Fibroblast of upper back skin (primary cell): ENCODE measurements around the gene CASK.

Source experiments
- DNase-seq: peaks from one replicate; pipeline ENCODE4 v3.0.0-alpha.2; 2013

Gene CASK

DNA sequence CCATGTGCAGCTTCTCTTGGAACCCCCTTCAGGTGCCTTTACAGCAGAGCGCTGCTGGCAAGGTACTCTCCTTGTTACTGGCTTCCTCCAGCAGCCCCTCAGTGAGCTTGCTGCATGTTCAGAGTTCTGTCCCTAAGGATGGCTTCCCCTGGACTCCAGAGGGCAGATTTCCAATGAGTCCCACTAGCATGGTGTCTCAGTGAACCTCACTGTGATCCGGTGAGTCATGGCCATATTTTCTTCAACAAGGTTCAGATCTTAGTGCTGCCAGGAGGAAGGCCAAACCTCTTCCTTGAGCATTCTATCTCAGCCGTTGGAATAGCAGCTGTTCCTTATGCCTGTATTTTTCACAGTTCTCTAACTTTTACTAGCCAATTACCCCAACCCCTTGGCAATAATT lies 98.8 kb downstream of the CASK start:
- DNase-seq = peak; percentile 69

DNA sequence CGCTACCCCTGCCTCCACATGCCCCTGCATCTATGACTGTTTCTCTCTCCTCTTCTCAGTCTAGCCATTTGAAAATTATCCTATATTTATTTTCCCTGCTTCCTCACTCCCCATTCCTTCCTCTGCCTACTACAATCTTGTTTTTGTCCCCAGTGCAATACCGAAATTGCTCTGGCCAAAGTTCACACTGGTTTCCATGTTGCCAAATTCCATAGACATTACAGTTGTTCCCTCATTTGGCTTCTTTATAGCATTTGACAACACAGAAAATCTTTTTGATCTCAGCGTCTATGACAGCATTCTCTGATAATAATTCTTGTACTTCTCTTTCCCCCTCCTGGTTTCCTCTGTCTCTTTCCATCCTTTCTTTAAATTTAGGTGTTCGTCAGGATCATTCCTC lies 100.0 kb downstream of the CASK start:
- no peak for DNase-seq

GRCh38 chrX:41822892-41823291 lies 100.5 kb downstream of the CASK start:
- no peak for DNase-seq

DNA sequence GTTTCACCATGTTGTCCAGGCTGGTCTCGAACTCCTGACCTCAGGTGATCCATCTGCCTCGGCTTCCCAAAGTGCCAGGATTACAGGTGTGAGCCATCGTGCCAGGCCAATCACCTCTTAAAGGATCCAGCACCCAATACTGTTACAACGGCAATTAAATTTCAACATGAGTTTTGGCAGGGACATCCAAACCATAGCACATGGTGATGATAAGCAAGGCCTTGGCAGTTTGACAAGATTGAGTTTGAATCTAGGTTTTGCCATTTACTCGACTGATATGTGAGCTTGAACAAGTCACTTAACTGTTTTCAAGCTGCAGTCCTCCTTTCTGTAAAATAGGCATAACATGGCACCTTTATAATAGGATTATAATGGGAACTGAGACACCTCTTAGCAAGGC lies 115.3 kb downstream of the CASK start:
- no peak for DNase-seq

DNA sequence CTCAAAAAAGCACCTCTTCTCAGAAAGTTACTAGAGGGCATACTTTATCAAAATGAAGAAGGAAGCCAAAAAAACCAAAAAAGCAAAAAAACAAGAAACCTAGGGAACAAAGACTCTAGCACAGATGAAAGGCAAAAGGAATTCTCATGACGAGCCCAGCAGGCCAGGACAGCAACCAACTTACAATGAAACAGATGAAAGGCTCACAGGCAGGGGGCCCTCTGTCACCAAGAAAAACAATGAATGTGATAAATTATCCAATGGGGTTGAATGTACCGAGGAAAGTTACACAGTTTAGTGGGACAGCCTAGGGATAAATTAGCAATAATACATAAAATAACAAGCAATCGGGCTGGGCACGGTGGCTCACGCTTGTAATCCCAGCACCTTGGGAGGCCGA lies 120.4 kb downstream of the CASK start:
- DNase-seq = no peak

GRCh38 chrX:41799661-41800060 lies 123.7 kb downstream of the CASK start:
- no peak for DNase-seq

DNA sequence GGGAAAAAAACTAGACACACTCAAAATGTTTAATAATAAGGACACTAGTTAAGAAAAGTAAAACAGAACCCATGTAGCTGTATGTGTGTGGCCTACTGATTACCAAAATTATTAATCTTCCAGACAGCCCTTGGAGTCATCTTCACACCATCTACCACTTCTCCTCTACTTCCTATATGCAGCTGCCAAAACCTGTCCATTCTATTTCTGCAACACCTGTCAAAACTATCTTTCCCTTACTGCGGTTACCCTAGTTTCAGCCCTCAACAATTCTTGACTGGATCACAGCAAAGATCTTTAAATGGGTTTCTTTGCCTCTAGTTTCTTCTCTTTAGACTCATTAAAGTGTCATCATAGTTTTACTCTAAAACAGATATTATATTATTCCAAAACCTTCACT lies 126.8 kb downstream of the CASK start:
- no peak for DNase-seq

DNA sequence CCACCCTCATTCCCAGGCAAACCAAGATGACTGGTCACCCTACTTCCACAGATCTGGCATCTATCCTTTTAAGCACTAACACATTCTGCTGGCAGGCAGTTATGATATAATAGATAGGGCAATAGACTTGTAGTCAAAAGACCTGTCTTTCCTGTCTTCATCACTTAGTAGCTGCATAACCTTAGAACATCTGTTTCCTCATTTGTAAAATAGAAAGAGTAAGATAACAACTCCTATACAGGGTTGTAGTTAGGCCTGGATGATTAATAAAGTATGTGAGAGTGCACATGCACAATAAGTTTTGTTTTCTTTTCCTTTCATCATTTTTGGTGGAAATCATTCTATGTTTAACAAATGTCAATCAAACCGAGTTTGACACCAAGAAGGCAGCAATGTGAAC lies 127.3 kb downstream of the CASK start:
- no peak for DNase-seq

DNA sequence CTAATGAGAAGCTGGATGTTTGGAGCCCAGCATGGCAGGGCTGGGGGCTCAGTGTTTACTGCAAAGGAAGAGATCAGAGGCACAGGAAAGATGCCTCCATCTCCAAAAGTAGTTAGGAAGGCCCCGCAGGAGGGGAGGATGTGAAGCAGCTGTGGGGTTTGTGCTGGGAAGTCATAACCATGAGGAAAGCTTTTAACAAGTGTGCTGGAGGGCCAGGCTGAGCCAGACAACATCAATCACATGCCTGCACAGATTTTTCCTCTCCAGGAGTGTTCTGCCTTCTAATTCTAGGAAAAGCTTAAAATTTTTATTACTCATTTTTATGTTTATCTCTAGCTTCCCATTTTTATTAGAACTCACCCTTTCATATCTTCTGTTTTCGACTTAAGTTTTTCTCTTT lies 134.0 kb downstream of the CASK start:
- DNase-seq = peak; percentile 8

DNA sequence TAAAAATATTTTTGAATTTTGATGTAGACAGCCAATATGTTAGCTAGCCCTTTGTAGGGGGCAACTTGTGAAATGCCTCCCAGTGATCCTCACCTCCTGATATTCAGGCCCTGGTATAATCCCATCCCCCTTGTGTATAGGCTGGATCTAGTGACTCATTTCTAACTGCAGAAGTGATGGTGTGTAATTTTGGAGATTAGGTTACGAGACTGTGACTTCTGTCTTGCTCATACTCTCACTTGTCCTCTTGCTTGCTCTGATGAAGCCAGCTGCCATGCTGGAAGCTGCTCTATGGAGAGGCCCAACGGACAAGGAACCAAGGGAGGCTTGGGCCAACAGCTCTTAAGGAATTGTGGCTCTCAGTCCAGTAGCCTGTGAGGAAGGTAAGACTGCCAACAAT lies 137.7 kb downstream of the CASK start:
- DNase-seq = peak; percentile 10

DNA sequence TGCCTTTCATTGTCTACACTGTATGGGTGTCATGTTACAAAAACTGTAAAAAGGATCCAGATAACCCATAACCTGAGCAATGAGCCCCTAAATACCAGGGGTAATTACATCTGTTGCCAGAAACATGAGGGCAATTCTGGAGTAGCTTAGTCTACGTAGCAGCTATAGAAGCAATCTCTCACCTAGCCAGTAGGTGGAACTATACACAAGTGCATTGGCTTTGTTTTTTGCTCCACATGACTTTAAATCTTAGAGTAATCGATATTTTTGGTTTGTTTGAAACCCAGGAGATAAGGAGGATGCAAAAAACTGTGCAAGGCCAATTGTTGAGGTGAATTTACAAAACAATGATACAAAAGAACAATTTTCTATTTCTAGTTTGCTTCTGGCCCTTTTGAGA lies 141.9 kb downstream of the CASK start:
- peak; percentile 23 for DNase-seq

DNA sequence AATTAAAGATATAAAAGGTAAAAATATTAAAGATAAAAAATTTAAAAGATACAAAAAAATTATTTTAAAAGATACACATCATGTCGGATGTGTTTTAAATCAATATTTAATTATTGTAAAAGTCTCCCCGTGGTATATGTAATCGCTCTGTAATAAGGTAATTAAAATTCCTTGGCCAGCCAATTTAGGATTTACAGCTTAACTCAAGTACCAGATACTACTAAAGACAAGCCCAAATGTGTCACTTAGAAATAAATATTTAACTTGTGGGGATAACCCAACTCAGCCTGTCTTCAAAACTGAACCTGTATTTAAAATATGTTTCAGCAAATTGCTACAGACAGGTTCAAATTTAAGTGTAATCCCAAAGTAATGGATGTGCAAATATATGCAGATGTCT lies 143.4 kb downstream of the CASK start:
- DNase-seq = no peak

GRCh38 chrX:41779030-41779564 lies 144.3 kb downstream of the CASK start:
- DNase-seq = peak; percentile 62

GRCh38 chrX:41761702-41762101 lies 161.7 kb downstream of the CASK start:
- no peak for DNase-seq

DNA sequence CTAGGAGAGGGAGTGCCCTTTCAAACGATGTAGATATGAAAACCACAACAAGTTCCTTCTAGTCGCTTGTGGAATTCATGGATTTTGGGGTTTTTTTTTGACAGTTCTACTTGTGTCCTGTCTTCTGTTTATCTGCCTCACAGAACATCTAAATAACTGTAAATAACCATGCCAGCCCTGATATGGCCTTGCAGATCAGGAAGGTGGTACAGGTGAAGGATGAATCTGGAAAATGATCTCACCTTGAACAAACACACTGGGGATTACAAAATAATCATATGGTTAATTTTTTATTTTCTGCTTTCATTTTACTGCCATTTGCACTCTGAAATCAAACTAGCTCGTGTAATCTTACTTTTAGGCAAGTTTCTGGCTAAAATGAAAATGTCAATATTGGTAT lies 162.2 kb downstream of the CASK start:
- no peak for DNase-seq

GRCh38 chrX:41759817-41760216 lies 163.5 kb downstream of the CASK start:
- DNase-seq = peak; percentile 23

DNA sequence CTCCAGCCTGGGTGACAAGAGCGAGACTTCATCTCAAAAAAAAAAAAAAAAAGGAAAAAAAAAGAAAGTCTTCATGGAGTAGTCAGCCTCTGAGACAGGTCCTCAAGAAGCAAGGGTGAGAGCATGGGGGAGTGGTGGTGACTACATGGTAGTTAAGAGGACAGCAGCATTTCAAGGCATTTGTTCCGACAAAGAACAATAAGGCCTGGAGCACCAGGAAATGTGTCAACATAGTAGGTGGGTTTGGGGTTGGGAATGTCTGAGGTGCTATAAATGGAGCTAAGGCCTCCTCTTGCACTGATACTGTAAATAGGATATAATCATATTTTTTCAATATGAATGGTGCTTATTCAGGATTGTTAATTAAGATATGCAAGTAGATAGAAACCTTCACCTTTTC lies 165.0 kb downstream of the CASK start:
- no peak for DNase-seq

DNA sequence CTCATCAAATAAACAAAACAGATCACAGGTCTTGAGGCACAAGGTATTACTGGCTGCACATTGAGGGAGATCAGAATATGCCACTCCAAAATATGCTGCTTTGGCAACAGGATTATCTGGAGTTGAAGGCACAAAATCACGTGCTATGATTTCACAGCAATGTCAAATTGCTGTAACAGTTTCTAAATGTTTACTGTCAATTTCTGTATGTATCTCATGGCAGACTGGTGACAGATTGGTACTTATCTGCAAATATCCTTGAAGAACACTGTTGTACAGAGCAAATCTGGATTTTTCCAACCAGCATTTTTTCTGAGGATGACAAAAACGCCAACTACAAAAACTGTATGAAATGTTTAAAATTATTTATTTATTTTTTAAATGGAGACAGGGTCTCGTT lies 172.6 kb downstream of the CASK start:
- no peak for DNase-seq

GRCh38 chrX:41739871-41740270 lies 183.5 kb downstream of the CASK start:
- no peak for DNase-seq

- no peak for DNase-seq
Measured at GRCh38 chrX:41737065-41737464, 186.3 kb downstream of the CASK start.

DNA sequence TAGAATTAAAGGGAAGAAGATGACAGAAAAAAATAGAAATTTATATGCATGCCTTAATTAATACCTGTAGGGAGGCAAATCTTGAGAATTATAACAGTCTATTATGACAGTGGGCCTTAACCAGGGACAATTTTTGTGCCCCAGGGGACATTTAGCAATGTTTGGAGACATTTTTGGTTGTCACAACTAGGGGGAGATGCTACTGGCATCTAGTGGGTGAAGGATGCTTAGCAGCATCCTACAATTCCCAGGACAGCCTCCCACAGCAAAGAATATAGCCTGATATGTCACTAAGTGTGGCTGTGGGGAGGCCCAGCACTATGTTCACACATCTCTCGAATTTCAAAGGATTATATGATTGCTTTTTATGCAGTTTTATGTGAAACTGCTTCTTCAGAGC lies 188.8 kb downstream of the CASK start:
- DNase-seq = no peak

- no peak for DNase-seq
Measured at GRCh38 chrX:41733939-41734338, 189.4 kb downstream of the CASK start.

- no peak for DNase-seq
Measured at GRCh38 chrX:41732260-41732659, 191.1 kb downstream of the CASK start.

- no peak for DNase-seq
Measured at GRCh38 chrX:41730081-41730480, 193.3 kb downstream of the CASK start.

DNA sequence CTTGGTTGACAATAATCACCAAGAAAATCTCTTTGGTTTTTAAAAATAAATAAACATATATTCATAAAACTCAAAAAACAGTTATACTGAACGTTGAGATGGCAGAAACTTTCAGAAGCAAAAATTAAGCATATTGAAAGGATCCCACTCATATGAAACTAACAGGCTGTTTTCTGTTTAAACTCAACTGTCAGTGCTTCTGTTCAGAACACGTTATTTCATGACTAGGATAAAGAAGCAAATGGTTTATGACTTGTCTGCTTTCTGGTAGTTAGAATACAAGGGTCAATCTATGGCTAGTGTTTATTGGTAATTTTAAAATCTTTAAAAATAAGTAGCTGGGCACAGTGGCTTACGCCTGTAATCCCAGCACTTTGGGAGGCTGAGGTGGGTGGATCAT lies 195.2 kb downstream of the CASK start:
- no peak for DNase-seq

GRCh38 chrX:41723826-41724225 lies 199.5 kb downstream of the CASK start, which contains the start of gene GPR82:
Gene GPR82 (plus strand): TSS chrX:41724181. CDS start chrX:41727027, 2,846 bp downstream.
- no peak for DNase-seq
